H1 (cell line): Measurements from ENCODE around the gene CHRM3. TPM values are rescaled to one million over a fixed set of nuclear protein-coding genes. Genes with fewer than 3 reads are reported as not detected.
A peak's percentile ranks its signal among the peaks of the same experiment; 100 is the strongest.

Source experiments
- BRCA1 ChIP-seq: IDR thresholded peaks from 2 replicates; pipeline ENCODE4 v1.6.1; 2012; ENCODE audit warnings: low read depth, low read length, improper control_type of control experiment
- CBX8 ChIP-seq: fragments of 300-800, 300-1000 bp; sonication (generic); IDR thresholded peaks from 2 replicates; pipeline ENCODE4 v1.7.1; 2016; ENCODE audit warnings: low read depth, low read length, borderline replicate concordance
- CREB1 ChIP-seq: IDR thresholded peaks from 2 replicates; pipeline ENCODE4 v1.6.1; 2012; ENCODE audit warnings: inconsistent platforms
- EGR1 ChIP-seq: IDR thresholded peaks from 2 replicates; pipeline ENCODE4 v1.6.1; 2011; ENCODE audit warnings: low read depth, low read length, borderline replicate concordance
- EZH2 ChIP-seq: fragments of 200-600 bp; sonication (generic); IDR thresholded peaks from 2 replicates; pipeline ENCODE4 v1.7.1; 2012; ENCODE audit warnings: low read depth, mild to moderate bottlenecking, moderate library complexity, low read length, inconsistent platforms; ENCODE audit not compliant: severe bottlenecking
- GABPA ChIP-seq: IDR thresholded peaks from 2 replicates; pipeline ENCODE4 v1.6.1; 2011; ENCODE audit warnings: mild to moderate bottlenecking, low read length, moderate library complexity, borderline replicate concordance; ENCODE audit not compliant: insufficient read depth
- JUN ChIP-seq: IDR thresholded peaks from 2 replicates; pipeline ENCODE4 v1.6.1; 2011; ENCODE audit warnings: low read depth, mild to moderate bottlenecking, improper control_type of control experiment, low read length
- POLR2AphosphoS5 ChIP-seq: IDR thresholded peaks from 2 replicates; pipeline ENCODE4 v1.6.1; 2011; ENCODE audit warnings: low read depth, low read length
- RAD21 ChIP-seq, 2 experiments: IDR thresholded peaks in 1 of 2; conservative IDR thresholded peaks in 1 of 2; 2 replicates each; pipeline ENCODE4 v1.6.1; 2011; ENCODE audit warnings: low read depth in 2 of 2, low read length in 2 of 2, improper control_type of control experiment in 1 of 2, inconsistent platforms in 1 of 2, mild to moderate bottlenecking in 1 of 2, moderate library complexity in 1 of 2
- RFX5 ChIP-seq: IDR thresholded peaks from 2 replicates; pipeline ENCODE4 v1.6.1; 2011; ENCODE audit warnings: low read depth, low read length, improper control_type of control experiment, borderline replicate concordance
- SIN3A ChIP-seq, 2 experiments: IDR thresholded peaks in 1 of 2; conservative IDR thresholded peaks in 1 of 2; 2 replicates each; pipeline ENCODE4 v1.6.1; 2011 to 2012; ENCODE audit warnings: low read length in 2 of 2, improper control_type of control experiment in 1 of 2, low read depth in 1 of 2, mild to moderate bottlenecking in 1 of 2
- SIX5 ChIP-seq: IDR thresholded peaks from 2 replicates; pipeline ENCODE4 v1.6.1; 2011; ENCODE audit warnings: mild to moderate bottlenecking, low read depth, low read length
- TBP ChIP-seq: IDR thresholded peaks from 2 replicates; pipeline ENCODE4 v1.6.1; 2011; ENCODE audit warnings: low read depth, low read length, improper control_type of control experiment
- polyA plus RNA-seq, 7 experiments: library from polyadenylated mRNA; depleted of rRNA in 3 of 7; stranded (reverse) in 5 of 7; unstranded in 2 of 7; fragments of >200 nt in 5 of 7; fragments of 200-250 nt in 2 of 7; gene quantifications; 1 replicate in 5 of 7; 2 replicates in 1 of 7; 4 replicates in 1 of 7; pipeline versions ENCODE4 v1.2.1 to v1.2.3, GENCODE V29; 2011 to 2013; ENCODE audit warnings: missing spikeins in 2 of 7, mixed read lengths in 2 of 7
- total RNA-seq: library from RNA; stranded (reverse); fragmentation: NEBNext Ultra II Directional; extraction: Animal tissue kit (Norgen Biotek cat#: 25700); gene quantifications from 2 replicates; pipeline ENCODE4 v1.2.1, GENCODE V29; 2021
- TF ChIP-seq, protein P1 (sequence below): IDR thresholded peaks from 2 replicates; pipeline ENCODE4 v1.6.1; 2012; ENCODE audit warnings: inconsistent platforms
- TF ChIP-seq, protein P2 (sequence below): IDR thresholded peaks from 2 replicates; pipeline ENCODE4 v1.6.1; 2012; ENCODE audit warnings: low read length, inconsistent platforms

The CHRM3 gene
- total and polyA plus RNA-seq, 2 of the 8 experiments (the other 6 are each of a cell fraction or from before 2014, with no cell fraction given), result 3.3 to 5.0 TPM

DNA sequence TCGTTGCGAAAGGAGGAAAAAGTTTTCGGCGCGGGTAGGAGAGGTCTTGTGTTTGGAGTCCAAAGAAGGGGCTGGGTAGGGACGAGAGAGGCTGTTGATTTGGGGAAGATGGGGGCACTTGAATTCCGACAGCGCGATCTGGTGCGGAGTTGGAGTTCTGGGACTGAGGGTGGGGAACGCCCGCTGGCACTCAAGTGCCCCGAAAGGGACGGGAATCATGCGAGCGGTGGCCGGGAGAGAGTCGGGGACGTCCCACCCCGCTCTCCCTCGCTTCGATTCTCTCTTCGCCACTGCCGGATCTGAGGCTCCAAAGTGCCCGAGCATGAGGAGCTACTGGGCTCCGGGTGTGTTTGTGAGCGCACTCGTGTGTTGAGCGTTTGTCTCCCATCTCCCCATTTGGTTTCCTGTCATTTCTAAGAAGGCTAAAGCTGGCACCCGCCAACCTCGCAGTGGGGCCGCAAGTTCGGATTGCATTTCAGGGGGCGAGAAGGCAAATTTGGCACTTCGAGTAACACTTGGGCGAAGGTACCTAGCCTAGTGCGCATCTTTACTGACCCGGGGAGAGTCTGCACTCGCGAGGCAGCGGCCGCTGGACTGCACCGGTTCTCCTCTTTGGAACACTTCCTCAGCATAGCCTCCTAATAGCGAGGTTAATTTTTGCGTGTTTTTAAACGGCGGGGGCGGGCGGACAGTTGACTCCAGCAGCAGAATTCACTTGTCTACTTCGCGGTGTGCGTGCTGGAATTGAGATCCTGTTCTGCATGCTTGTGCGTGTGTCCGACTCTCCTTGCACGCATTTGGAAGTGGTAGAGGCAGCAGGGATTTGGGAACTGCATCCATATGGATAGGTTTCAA, 1.2 kb downstream of the CHRM3 start (continued):
- TF ChIP-seq SIX5 (no peak), SIN3A (conservative IDR thresholded peaks at IDR 0.05 in 1 of 2, IDR thresholded peaks at IDR 0.05 in 1 of 2; ENCODE audit: low read depth in 1 of 2, low read length in 2 of 2) (0 out of 4 replicates have a peak, but pooled peaks of 1 of the 2 experiments have one; percentile 14), RFX5 (no peak), GABPA (0 out of 2 replicates have a peak, but pooled peaks have one; percentile 23), JUN (no peak), RAD21 (IDR thresholded peaks at IDR 0.05 in 1 of 2, conservative IDR thresholded peaks at IDR 0.05 in 1 of 2; ENCODE audit: low read depth in 2 of 2, low read length in 2 of 2) (no peak), CREB1 (no peak), TBP (peak; percentile 21; the same call in 1 of the 2 replicates), EGR1 (no peak), EZH2 (peak; percentile 60), POLR2AphosphoS5 (no peak), BRCA1 (no peak), CBX8 (no peak)
- TF ChIP-seq, protein P1, sequence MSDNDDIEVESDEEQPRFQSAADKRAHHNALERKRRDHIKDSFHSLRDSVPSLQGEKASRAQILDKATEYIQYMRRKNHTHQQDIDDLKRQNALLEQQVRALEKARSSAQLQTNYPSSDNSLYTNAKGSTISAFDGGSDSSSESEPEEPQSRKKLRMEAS, result peak; percentile 73
- TF ChIP-seq, protein P2, sequence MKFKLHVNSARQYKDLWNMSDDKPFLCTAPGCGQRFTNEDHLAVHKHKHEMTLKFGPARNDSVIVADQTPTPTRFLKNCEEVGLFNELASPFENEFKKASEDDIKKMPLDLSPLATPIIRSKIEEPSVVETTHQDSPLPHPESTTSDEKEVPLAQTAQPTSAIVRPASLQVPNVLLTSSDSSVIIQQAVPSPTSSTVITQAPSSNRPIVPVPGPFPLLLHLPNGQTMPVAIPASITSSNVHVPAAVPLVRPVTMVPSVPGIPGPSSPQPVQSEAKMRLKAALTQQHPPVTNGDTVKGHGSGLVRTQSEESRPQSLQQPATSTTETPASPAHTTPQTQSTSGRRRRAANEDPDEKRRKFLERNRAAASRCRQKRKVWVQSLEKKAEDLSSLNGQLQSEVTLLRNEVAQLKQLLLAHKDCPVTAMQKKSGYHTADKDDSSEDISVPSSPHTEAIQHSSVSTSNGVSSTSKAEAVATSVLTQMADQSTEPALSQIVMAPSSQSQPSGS, result no peak
- TF ChIP-seq, all 59 proteins: peak for 8
